Uterus (tissue), 2 donors: Measurements from ENCODE around the gene CEACAM8.

Experiments used
- CTCF ChIP-seq, 4 experiments: fragments of 200-600 bp in 2 of 4; fragments of 450-650 bp in 2 of 4; sonication (generic) in 2 of 4; IDR thresholded peaks; one replicate each; pipeline ENCODE4 v1.5.1; 2016 to 2019; ENCODE audit warnings: antibody characterized with exemption in 4 of 4, mild to moderate bottlenecking in 2 of 4, moderate library complexity in 1 of 4
- POLR2A ChIP-seq, 2 donors: fragments of 450-650 bp; IDR thresholded peaks; one replicate each; pipeline ENCODE4 v1.6.1; 2016; ENCODE audit warnings: antibody characterized with exemption in 2 of 2, mild to moderate bottlenecking in 1 of 2, moderate library complexity in 1 of 2

DNA sequence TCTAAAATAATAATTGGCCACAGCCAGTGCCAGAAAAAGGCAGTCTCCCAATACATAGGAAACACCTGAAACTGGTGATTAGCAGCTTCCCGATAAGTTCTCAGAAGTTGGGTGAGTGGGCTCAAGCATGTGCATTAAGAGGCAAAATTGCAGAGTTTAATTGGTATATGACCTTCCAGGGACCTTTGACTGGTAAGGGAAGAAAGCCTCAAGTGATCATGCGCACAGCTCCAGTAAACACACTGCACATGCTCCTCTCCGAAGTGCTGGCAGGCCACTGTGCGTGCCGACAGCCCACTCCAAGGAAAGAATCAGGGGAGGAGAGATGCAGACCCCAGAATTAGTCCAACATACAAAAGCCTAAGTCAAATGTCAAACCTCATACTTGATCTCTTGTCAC is 18.9 kb upstream of the CEACAM8 start:
- no peak for TF ChIP-seq CTCF (IDR thresholded peaks at IDR 0.05)
- no peak for TF ChIP-seq POLR2A (IDR thresholded peaks at IDR 0.05)
